ENCODE results near the gene REP15.
"Not testable (repeated sequence)": the region's sequence is repeated elsewhere in the genome, so short reads cannot be mapped to it uniquely, and the experiment has no call there.

GRCh38 chr12:27734321-27734720, 38.1 kb downstream of the REP15 start:
- TF ChIP-seq POLR2A, POLR2AphosphoS5 (IDR thresholded peaks at IDR 0.05; ENCODE audit: low read depth, low read length): not testable (repeated sequence)
